ENCODE measurements around the gene PROCA1. TPM values are rescaled to one million over a fixed set of nuclear protein-coding genes. Genes with fewer than 3 reads are reported as not detected.

PROCA1 gene
- total and polyA plus RNA-seq, 2 of the 13 experiments (the other 11 are each of a cell fraction or from before 2014, with no cell fraction given): 0.73 to 1.5 TPM

DNA sequence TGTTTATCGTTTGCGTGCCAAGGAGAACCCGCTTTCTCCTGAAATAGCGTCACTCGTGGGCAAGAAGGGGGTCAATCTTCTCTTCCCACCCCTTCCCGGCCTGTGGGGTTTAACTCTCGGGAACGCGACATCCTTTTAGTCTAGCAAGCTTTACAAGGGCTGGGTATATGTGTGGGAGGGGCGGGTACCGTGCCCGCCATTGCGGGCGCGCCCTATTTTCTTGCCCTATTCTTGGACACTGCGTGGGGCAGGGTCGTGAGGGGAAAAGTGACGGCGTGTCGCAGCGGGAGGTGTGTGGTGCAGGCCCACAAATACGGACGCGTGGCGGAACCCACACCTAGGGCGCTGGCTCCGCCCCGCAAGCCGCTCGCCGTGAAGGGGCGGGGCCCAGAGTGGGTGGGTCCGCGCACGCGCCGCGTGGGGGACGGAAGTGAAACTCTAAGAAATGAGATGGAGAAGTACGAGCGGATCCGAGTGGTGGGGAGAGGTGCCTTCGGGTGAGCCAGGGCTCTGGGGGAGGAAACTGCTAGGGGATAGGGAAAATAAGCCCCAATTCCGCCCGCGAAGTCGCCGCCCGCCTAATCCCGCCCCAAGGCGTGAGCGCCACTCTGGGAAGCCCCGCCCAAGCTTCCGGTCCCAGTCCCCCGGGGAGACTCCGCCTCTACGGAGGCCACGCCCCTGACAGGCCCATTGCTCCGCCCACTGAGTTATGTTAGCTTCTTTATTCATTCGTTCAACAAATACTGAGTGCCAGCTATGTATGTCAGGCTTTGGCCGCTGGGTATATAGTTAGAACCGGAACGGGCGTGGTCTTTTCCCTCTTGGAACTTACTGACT lies 16.9 kb upstream of the PROCA1 start, which contains the start of gene NEK8 (continued):
- no peak for TF ChIP-seq CBFB (CRISPR knock-in tag; IDR thresholded peaks at IDR 0.05)
- TF ChIP-seq SATB2 (CRISPR knock-in tag; IDR thresholded peaks at IDR 0.05): no peak
- TF ChIP-seq, protein P1, sequence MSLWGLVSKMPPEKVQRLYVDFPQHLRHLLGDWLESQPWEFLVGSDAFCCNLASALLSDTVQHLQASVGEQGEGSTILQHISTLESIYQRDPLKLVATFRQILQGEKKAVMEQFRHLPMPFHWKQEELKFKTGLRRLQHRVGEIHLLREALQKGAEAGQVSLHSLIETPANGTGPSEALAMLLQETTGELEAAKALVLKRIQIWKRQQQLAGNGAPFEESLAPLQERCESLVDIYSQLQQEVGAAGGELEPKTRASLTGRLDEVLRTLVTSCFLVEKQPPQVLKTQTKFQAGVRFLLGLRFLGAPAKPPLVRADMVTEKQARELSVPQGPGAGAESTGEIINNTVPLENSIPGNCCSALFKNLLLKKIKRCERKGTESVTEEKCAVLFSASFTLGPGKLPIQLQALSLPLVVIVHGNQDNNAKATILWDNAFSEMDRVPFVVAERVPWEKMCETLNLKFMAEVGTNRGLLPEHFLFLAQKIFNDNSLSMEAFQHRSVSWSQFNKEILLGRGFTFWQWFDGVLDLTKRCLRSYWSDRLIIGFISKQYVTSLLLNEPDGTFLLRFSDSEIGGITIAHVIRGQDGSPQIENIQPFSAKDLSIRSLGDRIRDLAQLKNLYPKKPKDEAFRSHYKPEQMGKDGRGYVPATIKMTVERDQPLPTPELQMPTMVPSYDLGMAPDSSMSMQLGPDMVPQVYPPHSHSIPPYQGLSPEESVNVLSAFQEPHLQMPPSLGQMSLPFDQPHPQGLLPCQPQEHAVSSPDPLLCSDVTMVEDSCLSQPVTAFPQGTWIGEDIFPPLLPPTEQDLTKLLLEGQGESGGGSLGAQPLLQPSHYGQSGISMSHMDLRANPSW (CRISPR knock-in tag; IDR thresholded peaks at IDR 0.05; ENCODE audit: borderline replicate concordance): no peak
- no peak for TF ChIP-seq HOXA9 (CRISPR knock-in tag; IDR thresholded peaks at IDR 0.05; ENCODE audit: borderline replicate concordance)
- peak; percentile 75 for TF ChIP-seq MTA1 (CRISPR knock-in tag; IDR thresholded peaks at IDR 0.05; ENCODE audit: borderline replicate concordance)
- no peak for TF ChIP-seq ZNF589 (CRISPR knock-in tag; conservative IDR thresholded peaks at IDR 0.05)
- TF ChIP-seq, protein P2, sequence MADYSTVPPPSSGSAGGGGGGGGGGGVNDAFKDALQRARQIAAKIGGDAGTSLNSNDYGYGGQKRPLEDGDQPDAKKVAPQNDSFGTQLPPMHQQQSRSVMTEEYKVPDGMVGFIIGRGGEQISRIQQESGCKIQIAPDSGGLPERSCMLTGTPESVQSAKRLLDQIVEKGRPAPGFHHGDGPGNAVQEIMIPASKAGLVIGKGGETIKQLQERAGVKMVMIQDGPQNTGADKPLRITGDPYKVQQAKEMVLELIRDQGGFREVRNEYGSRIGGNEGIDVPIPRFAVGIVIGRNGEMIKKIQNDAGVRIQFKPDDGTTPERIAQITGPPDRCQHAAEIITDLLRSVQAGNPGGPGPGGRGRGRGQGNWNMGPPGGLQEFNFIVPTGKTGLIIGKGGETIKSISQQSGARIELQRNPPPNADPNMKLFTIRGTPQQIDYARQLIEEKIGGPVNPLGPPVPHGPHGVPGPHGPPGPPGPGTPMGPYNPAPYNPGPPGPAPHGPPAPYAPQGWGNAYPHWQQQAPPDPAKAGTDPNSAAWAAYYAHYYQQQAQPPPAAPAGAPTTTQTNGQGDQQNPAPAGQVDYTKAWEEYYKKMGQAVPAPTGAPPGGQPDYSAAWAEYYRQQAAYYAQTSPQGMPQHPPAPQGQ (CRISPR knock-in tag; IDR thresholded peaks at IDR 0.05; ENCODE audit: borderline replicate concordance): no peak
- TF ChIP-seq, protein P3, sequence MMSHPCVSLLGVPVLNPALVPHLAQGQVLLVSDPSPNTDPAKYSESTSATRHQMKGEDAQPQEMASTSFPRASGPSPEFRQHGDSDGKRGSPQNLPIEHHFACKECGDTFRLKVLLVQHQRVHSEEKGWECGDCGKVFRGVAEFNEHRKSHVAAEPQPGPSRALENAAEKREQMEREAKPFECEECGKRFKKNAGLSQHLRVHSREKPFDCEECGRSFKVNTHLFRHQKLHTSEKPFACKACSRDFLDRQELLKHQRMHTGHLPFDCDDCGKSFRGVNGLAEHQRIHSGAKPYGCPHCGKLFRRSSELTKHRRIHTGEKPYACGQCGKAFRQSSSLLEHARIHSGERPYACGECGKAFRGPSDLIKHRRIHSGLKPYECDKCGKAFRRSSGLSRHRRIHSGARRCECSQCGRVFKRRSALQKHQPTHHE (CRISPR knock-in tag; IDR thresholded peaks at IDR 0.05; ENCODE audit: borderline replicate concordance): no peak
- no peak for TF ChIP-seq FIP1L1 (IDR thresholded peaks at IDR 0.05; ENCODE audit: borderline replicate concordance, insufficient read depth, low read depth, low read length)
- TF ChIP-seq, protein P4, sequence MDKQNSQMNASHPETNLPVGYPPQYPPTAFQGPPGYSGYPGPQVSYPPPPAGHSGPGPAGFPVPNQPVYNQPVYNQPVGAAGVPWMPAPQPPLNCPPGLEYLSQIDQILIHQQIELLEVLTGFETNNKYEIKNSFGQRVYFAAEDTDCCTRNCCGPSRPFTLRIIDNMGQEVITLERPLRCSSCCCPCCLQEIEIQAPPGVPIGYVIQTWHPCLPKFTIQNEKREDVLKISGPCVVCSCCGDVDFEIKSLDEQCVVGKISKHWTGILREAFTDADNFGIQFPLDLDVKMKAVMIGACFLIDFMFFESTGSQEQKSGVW (CRISPR knock-in tag; IDR thresholded peaks at IDR 0.05; ENCODE audit: borderline replicate concordance): no peak
- peak; percentile 76 for TF ChIP-seq DMAP1 (CRISPR knock-in tag; IDR thresholded peaks at IDR 0.05)
- TF ChIP-seq TEAD3 (CRISPR knock-in tag; optimal IDR thresholded peaks at IDR 0.05; ENCODE audit: borderline replicate concordance): peak; percentile 55
- TF ChIP-seq ZNF567 (CRISPR knock-in tag; IDR thresholded peaks at IDR 0.05; ENCODE audit: borderline replicate concordance): no peak
- no peak for TF ChIP-seq JUNB (CRISPR knock-in tag; IDR thresholded peaks at IDR 0.05; ENCODE audit: borderline replicate concordance)
- TF ChIP-seq ZNF446 (CRISPR knock-in tag; IDR thresholded peaks at IDR 0.05): no peak
- TF ChIP-seq ASH2L (IDR thresholded peaks at IDR 0.05; ENCODE audit: insufficient read length, low read depth, low read length): peak; percentile 56
- TF ChIP-seq MED8 (CRISPR knock-in tag; IDR thresholded peaks at IDR 0.05; ENCODE audit: insufficient replicate concordance): no peak
- TF ChIP-seq, protein P5, sequence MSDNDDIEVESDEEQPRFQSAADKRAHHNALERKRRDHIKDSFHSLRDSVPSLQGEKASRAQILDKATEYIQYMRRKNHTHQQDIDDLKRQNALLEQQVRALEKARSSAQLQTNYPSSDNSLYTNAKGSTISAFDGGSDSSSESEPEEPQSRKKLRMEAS (IDR thresholded peaks at IDR 0.05): peak; percentile 84
- no peak; the same call in 1 of the 2 replicates for TF ChIP-seq ZNF605 (CRISPR knock-in tag; IDR thresholded peaks at IDR 0.05)
- TF ChIP-seq, protein P6, sequence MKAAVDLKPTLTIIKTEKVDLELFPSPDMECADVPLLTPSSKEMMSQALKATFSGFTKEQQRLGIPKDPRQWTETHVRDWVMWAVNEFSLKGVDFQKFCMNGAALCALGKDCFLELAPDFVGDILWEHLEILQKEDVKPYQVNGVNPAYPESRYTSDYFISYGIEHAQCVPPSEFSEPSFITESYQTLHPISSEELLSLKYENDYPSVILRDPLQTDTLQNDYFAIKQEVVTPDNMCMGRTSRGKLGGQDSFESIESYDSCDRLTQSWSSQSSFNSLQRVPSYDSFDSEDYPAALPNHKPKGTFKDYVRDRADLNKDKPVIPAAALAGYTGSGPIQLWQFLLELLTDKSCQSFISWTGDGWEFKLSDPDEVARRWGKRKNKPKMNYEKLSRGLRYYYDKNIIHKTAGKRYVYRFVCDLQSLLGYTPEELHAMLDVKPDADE (CRISPR knock-in tag; IDR thresholded peaks at IDR 0.05): no peak
- TF ChIP-seq GATAD2A (CRISPR knock-in tag; IDR thresholded peaks at IDR 0.05): 0 out of 2 replicates have a peak, but pooled peaks have one; percentile 9

Measured in HepG2 (cell line).